ENCODE measurements around the gene ARL13B. TPM values are rescaled to one million over a fixed set of nuclear protein-coding genes. Genes with fewer than 3 reads are reported as not detected.

Gene ARL13B
- total and polyA plus RNA-seq, 10 of the 15 experiments (the other 5 are each of a cell fraction or from before 2014, with no cell fraction given): 3.0 to 10.4 (median 7.9) TPM

- no peak overlapping the region for H3K27ac ChIP-seq (ENCODE audit: control insufficient read depth, insufficient read depth)
- ATAC-seq (no peak), FAIRE-seq (no peak), DNase-seq (ENCODE audit: low read depth, low spot score) (no peak)
- H3K4me1 ChIP-seq (ENCODE audit: control insufficient read depth, insufficient read depth, low read length): no peaks in the 10 kb centered on the region
- peaks cover 5 to 31% of the 10 kb centered on the region in 2 experiments for H3K36me3 ChIP-seq (ENCODE audit: control insufficient read depth in 2 of 2, insufficient read depth in 2 of 2, low read length in 1 of 2)
- H3K27me3 ChIP-seq (replicated peaks in 1 of 2; ENCODE audit: control insufficient read depth in 2 of 2, insufficient read depth in 2 of 2, low read length in 1 of 2): no peaks in the 10 kb centered on the region
- no peaks in the 10 kb centered on the region for H3K9me3 ChIP-seq (replicated peaks; ENCODE audit: control insufficient read depth, insufficient read depth, low read length)
- RAD21 ChIA-PET (ENCODE audit: unreplicated experiment): no interaction called here
- intact Hi-C loops (cut with micrococcal nuclease; ENCODE audit: unreplicated experiment) (no loop called here), in situ Hi-C loops (cut with MboI) (no loop called here)
- no TSS peak for BruUV-seq (replicated peaks)
- CTCF ChIA-PET: no interaction called here
- H2AFZ ChIP-seq (ENCODE audit: control insufficient read depth, low read depth, low read length): no peak overlapping the region
- H3K4me3 ChIP-seq: no peak overlapping the region
- POLR2A ChIA-PET: no interaction called here
- H3K79me2 ChIP-seq (ENCODE audit: control insufficient read depth, insufficient read depth, low read length): no peaks in the 10 kb centered on the region
- no peak overlapping the region for H3K4me2 ChIP-seq (ENCODE audit: control insufficient read depth, insufficient read depth)
- SMC1A ChIA-PET (ENCODE audit: uncharacterized antibody, unreplicated experiment): interaction anchor here (0.5 to 1.0 kb wide), 3 partner anchors 9 to 94 kb away, joined by 3 read pairs; no protein-coding TSS in a partner anchor
- WGBS (ENCODE audit: insufficient coverage, insufficient replicate concordance, low lambda C conversion rate, missing lambda C conversion rate): 97% methylated on average over 2 of the region's 2 CpGs
- no peaks in the 10 kb centered on the region for H4K20me1 ChIP-seq (ENCODE audit: control insufficient read depth, insufficient read depth)
- H3K9ac ChIP-seq (ENCODE audit: control insufficient read depth, insufficient read depth, low read length): no peak overlapping the region
- TF ChIP-seq CHD1 (IDR thresholded peaks at IDR 0.05; ENCODE audit: low read depth, low read length) (no peak), CBFB (IDR thresholded peaks at IDR 0.05; ENCODE audit: low read depth) (no peak), CREB1 (IDR thresholded peaks at IDR 0.05; ENCODE audit: low read depth) (no peak), ZNF592 (IDR thresholded peaks at IDR 0.05) (no peak), ZSCAN29 (IDR thresholded peaks at IDR 0.05) (no peak), SP1 (IDR thresholded peaks at IDR 0.05; ENCODE audit: low read depth, low read length) (no peak), PRDM15 (CRISPR knock-in tag; IDR thresholded peaks at IDR 0.05) (no peak), NFYA (IDR thresholded peaks at IDR 0.05; ENCODE audit: borderline replicate concordance, low read depth, low read length) (no peak), MXI1 (IDR thresholded peaks at IDR 0.05; ENCODE audit: low read depth, low read length) (no peak), NRF1 (conservative IDR thresholded peaks at IDR 0.05; ENCODE audit: low read depth, low read length) (no peak), MEF2A (IDR thresholded peaks at IDR 0.05; ENCODE audit: insufficient read depth, low read depth, low read length) (no peak), YY1 (IDR thresholded peaks at IDR 0.05; ENCODE audit: low read depth, low read length) (no peak), RAD51 (IDR thresholded peaks at IDR 0.05) (no peak), POU2F2 (IDR thresholded peaks at IDR 0.05; ENCODE audit: borderline replicate concordance, low read depth, low read length) (no peak), IKZF1 (conservative IDR thresholded peaks at IDR 0.05) (no peak), BMI1 (IDR thresholded peaks at IDR 0.05; ENCODE audit: borderline replicate concordance) (no peak), TARDBP (IDR thresholded peaks at IDR 0.05; ENCODE audit: borderline replicate concordance) (no peak)
Measured at GRCh38 chr3:94095111-94095510, 115.2 kb downstream of the ARL13B start.
